ENCODE data around the gene RBL2.
"Not testable (repeated sequence)": the region's sequence is repeated elsewhere in the genome, so short reads cannot be mapped to it uniquely, and the experiment has no call there.

Gene RBL2

GRCh38 chr16:53506254-53506653 lies 72.0 kb downstream of the RBL2 start:
- DNase-seq, result no peak

GRCh38 chr16:53507464-53508179 lies 73.4 kb downstream of the RBL2 start:
- no peak for DNase-seq

GRCh38 chr16:53509906-53510703 lies 75.8 kb downstream of the RBL2 start:
- DNase-seq, result peak; percentile 36

GRCh38 chr16:53510704-53511070 lies 76.4 kb downstream of the RBL2 start:
- no peak for DNase-seq

- DNase-seq, result no peak
Observed at GRCh38 chr16:53511084-53511402, 76.8 kb downstream of the RBL2 start.

GRCh38 chr16:53511403-53512280 lies 77.4 kb downstream of the RBL2 start:
- DNase-seq, result no peak

GRCh38 chr16:53512795-53513194 lies 78.5 kb downstream of the RBL2 start:
- not testable (repeated sequence) for DNase-seq

GRCh38 chr16:53515259-53515658 lies 81.0 kb downstream of the RBL2 start:
- DNase-seq, result no peak

GRCh38 chr16:53515811-53516210 lies 81.5 kb downstream of the RBL2 start:
- no peak for DNase-seq

GRCh38 chr16:53517851-53518250 lies 83.6 kb downstream of the RBL2 start:
- DNase-seq, result no peak

GRCh38 chr16:53518550-53519416 lies 84.5 kb downstream of the RBL2 start:
- peak; percentile 50 for DNase-seq

- no peak for DNase-seq
Observed at GRCh38 chr16:53519417-53520091, 85.3 kb downstream of the RBL2 start.

GRCh38 chr16:53523126-53523804 lies 89.0 kb downstream of the RBL2 start:
- DNase-seq, result no peak

GRCh38 chr16:53523971-53524548 lies 89.8 kb downstream of the RBL2 start:
- DNase-seq, result no peak

GRCh38 chr16:53528797-53529196 lies 94.5 kb downstream of the RBL2 start:
- no peak for DNase-seq

- DNase-seq, result no peak
Observed at GRCh38 chr16:53529513-53529912, 95.2 kb downstream of the RBL2 start.

GRCh38 chr16:53530046-53530445 lies 95.8 kb downstream of the RBL2 start:
- no peak for DNase-seq

- no peak for DNase-seq
Observed at GRCh38 chr16:53530741-53531140, 96.5 kb downstream of the RBL2 start.

- no peak for DNase-seq
Observed at GRCh38 chr16:53534206-53534605, 99.9 kb downstream of the RBL2 start.

GRCh38 chr16:53537626-53538025 lies 103.4 kb downstream of the RBL2 start:
- DNase-seq, result no peak

GRCh38 chr16:53539346-53539745 lies 105.1 kb downstream of the RBL2 start:
- DNase-seq, result not testable (repeated sequence)
